HCT116 (cell line): ENCODE data around the gene SNUPN. TPM values are rescaled to one million over a fixed set of nuclear protein-coding genes. Genes with fewer than 3 reads are reported as not detected.

ENCODE experiments used
- ATAC-seq: fragments of 200-7000 bp; cut with Tn5 transposase; 2 replicates; pipeline ENCODE4 v1.9.1; 2020; ENCODE audit warnings: mild to moderate bottlenecking, moderate library complexity
- BruUV-seq: library from RNA; stranded (reverse); fragments of 400-500 nt; replicated peaks from 2 replicates; lab custom pipeline; 2021; lab: Mats Ljungman, UMichigan
- CTCF ChIA-PET: fragments of 300-600 bp; sonication (Branson Sonifier 250); formaldehyde crosslinking; loops from one replicate; lab custom pipeline; 2021; ENCODE audit warnings: antibody characterized with exemption; lab: Charles Lee
- POLR2A ChIA-PET: fragments of 300-600, 350-600 bp; sonication (Branson Sonifier 250); formaldehyde crosslinking; loops from one replicate; lab custom pipeline; 2021; ENCODE audit warnings: antibody characterized with exemption; lab: Charles Lee
- RAD21 ChIA-PET, 2 experiments: fragments of 300-600 bp; sonication (Branson Sonifier 250); formaldehyde crosslinking; loops; one replicate each; lab custom pipeline; 2023; ENCODE audit warnings: low total read pairs in 2 of 2; ENCODE audit not compliant: uncharacterized antibody in 2 of 2, unreplicated experiment in 2 of 2, low non-redundant PET in 1 of 2; lab: Charles Lee
- DNase-seq: peaks from one replicate; pipeline ENCODE4 v3.0.0-alpha.2; 2010; ENCODE audit warnings: low read depth, low spot score
- H2AFZ ChIP-seq: fragments of 200-600 bp; shearing (Covaris generic), sonication (generic); 2 replicates; pipeline ENCODE4 v1.6.1; 2017; ENCODE audit warnings: low read depth, mixed run types, mixed read lengths, antibody characterized with exemption, low read length; ENCODE audit not compliant: poor library complexity, severe bottlenecking
- H3K27ac ChIP-seq: 2 replicates; pipeline ENCODE4 v1.5.1; 2012; ENCODE audit warnings: low read depth, low read length
- H3K27me3 ChIP-seq: fragments of 200-600 bp; sonication (generic); 2 replicates; pipeline ENCODE4 v1.6.1; 2016; ENCODE audit warnings: mixed run types, low read length, mixed read lengths; ENCODE audit not compliant: insufficient read depth
- H3K36me3 ChIP-seq, 2 experiments: fragments of 200-500 bp in 1 of 2; fragments of 200-600 bp in 1 of 2; sonication (Bioruptor generic) in 1 of 2; sonication (generic) in 1 of 2; 2 replicates each; pipeline versions ENCODE4 v1.5.1 to v1.6.1; 2014 to 2016; ENCODE audit warnings: low read length in 2 of 2, inconsistent platforms in 1 of 2, mixed read lengths in 1 of 2, mixed run types in 1 of 2; ENCODE audit not compliant: insufficient read depth in 2 of 2, control insufficient read depth in 1 of 2
- H3K4me1 ChIP-seq, 2 experiments: fragments of 200-600 bp in 1 of 2; sonication (generic) in 1 of 2; 2 replicates each; pipeline versions ENCODE4 v1.5.1 to v1.6.1; 2012 to 2017; ENCODE audit warnings: low read length in 2 of 2, inconsistent platforms in 1 of 2, mild to moderate bottlenecking in 1 of 2, mixed read lengths in 1 of 2, mixed run types in 1 of 2, moderate library complexity in 1 of 2; ENCODE audit not compliant: insufficient read depth in 2 of 2, control insufficient read depth in 1 of 2
- H3K4me2 ChIP-seq: fragments of 200-600 bp; sonication (generic); 2 replicates; pipeline ENCODE4 v1.6.1; 2017; ENCODE audit warnings: mixed run types, low read length, mixed read lengths
- H3K4me3 ChIP-seq, 2 experiments: fragments of 200-600 bp in 1 of 2; sonication (generic) in 1 of 2; replicated peaks in 1 of 2; 2 replicates each; pipeline ENCODE4 v1.5.1; 2011 to 2016; ENCODE audit warnings: low read length in 2 of 2, control low read depth in 1 of 2, low read depth in 1 of 2, mild to moderate bottlenecking in 1 of 2, mixed read lengths in 1 of 2, mixed run types in 1 of 2
- H3K79me2 ChIP-seq: fragments of 200-600 bp; sonication (generic); 2 replicates; pipeline ENCODE4 v1.6.1; 2017; ENCODE audit warnings: mild to moderate bottlenecking, mixed run types, low read length, moderate library complexity, mixed read lengths; ENCODE audit not compliant: insufficient read depth
- H3K9ac ChIP-seq: fragments of 200-600 bp; sonication (generic); 2 replicates; pipeline ENCODE4 v1.6.1; 2016; ENCODE audit warnings: low read length, mixed read lengths
- H3K9me2 ChIP-seq: fragments of 200-600 bp; sonication (generic), shearing (Covaris generic); 2 replicates; pipeline ENCODE4 v1.6.1; 2017; ENCODE audit warnings: mixed run types, mild to moderate bottlenecking, moderate library complexity; ENCODE audit not compliant: insufficient read depth
- H3K9me3 ChIP-seq, 2 experiments: fragments of 200-500 bp in 1 of 2; fragments of 200-600 bp in 1 of 2; sonication (Bioruptor generic) in 1 of 2; sonication (generic) in 1 of 2; 2 replicates each; pipeline ENCODE4 v1.6.1; 2014 to 2017; ENCODE audit warnings: low read length in 2 of 2, mixed read lengths in 2 of 2, inconsistent platforms in 1 of 2, low read depth in 1 of 2, mild to moderate bottlenecking in 1 of 2, mixed run types in 1 of 2, moderate library complexity in 1 of 2; ENCODE audit not compliant: control insufficient read depth in 1 of 2, insufficient read depth in 1 of 2
- H4K20me1 ChIP-seq: fragments of 200-600 bp; sonication (generic), shearing (Covaris generic); 2 replicates; pipeline ENCODE4 v1.6.1; 2017; ENCODE audit warnings: mixed run types, mild to moderate bottlenecking, moderate library complexity; ENCODE audit not compliant: insufficient read depth
- ATF3 ChIP-seq: IDR thresholded peaks from 2 replicates; pipeline ENCODE4 v1.6.1; 2012
- CBX3 ChIP-seq: IDR thresholded peaks from 2 replicates; pipeline ENCODE4 v1.6.1; 2012; ENCODE audit warnings: low read depth
- CTCF ChIP-seq, 3 experiments: fragments of 200-600 bp in 1 of 3; sonication (generic) in 1 of 3; IDR thresholded peaks in 2 of 3; conservative IDR thresholded peaks in 1 of 3; 2 replicates each; pipeline ENCODE4 v1.5.1; 2012 to 2017; ENCODE audit warnings: low read depth in 2 of 3, low read length in 2 of 3, antibody characterized with exemption in 1 of 3, borderline replicate concordance in 1 of 3, control low read depth in 1 of 3, mild to moderate bottlenecking in 1 of 3, mixed read lengths in 1 of 3, mixed run types in 1 of 3, moderate library complexity in 1 of 3; ENCODE audit not compliant: insufficient read depth in 1 of 3
- EGR1 ChIP-seq: IDR thresholded peaks from 2 replicates; pipeline ENCODE4 v1.6.1; 2012; ENCODE audit warnings: low read depth
- EZH2 ChIP-seq: fragments of 200-600 bp; sonication (generic); IDR thresholded peaks from 2 replicates; pipeline ENCODE4 v1.6.1; 2017; ENCODE audit warnings: antibody characterized with exemption, mixed run types
- JUND ChIP-seq: IDR thresholded peaks from 2 replicates; pipeline ENCODE4 v1.6.1; 2012
- MAX ChIP-seq: IDR thresholded peaks from 2 replicates; pipeline ENCODE4 v1.6.1; 2012
- POLR2A ChIP-seq: IDR thresholded peaks from 2 replicates; pipeline ENCODE4 v1.7.0; 2011; ENCODE audit warnings: borderline replicate concordance; ENCODE audit not compliant: insufficient read depth, insufficient read length; ENCODE audit errors: extremely low read depth
- SP1 ChIP-seq: IDR thresholded peaks from 2 replicates; pipeline ENCODE4 v1.6.1; 2012; ENCODE audit warnings: low read depth
- intact Hi-C: fragments of 100-400 bp; cut with micrococcal nuclease; formaldehyde crosslinking; loops from 2 replicates; pipeline ENCODE4 v1.10.0; 2022
- total RNA-seq: library from RNA; stranded (reverse); gene quantifications from one replicate; pipeline ENCODE4 v1.2.1, GENCODE V29; 2021; ENCODE audit not compliant: unreplicated experiment

Gene SNUPN
- total RNA-seq, 1 experiment from 2014 or later = 29.8 TPM

GRCh38 chr15:75663931-75664421 lies 38.5 kb upstream of the SNUPN start:
- no TSS peak for BruUV-seq
- no peaks in the 10 kb centered on the region for H3K36me3 ChIP-seq
- H3K9me2 ChIP-seq = no peaks in the 10 kb centered on the region
- H3K27ac ChIP-seq = no peak overlapping the region; the same call in 1 of the 2 replicates
- H3K4me1 ChIP-seq = peaks cover 53 to 82% of the 10 kb centered on the region in 2 experiments
- H3K9me3 ChIP-seq = no peaks in the 10 kb centered on the region
- ChIA-PET RAD21 (no interaction called here), POLR2A (no interaction called here), CTCF (no interaction called here)
- H3K79me2 ChIP-seq = no peaks in the 10 kb centered on the region
- ATAC-seq = no peak
- H3K27me3 ChIP-seq = no peaks in the 10 kb centered on the region
- no peak overlapping the region for H3K4me2 ChIP-seq
- no peak overlapping the region for H3K4me3 ChIP-seq
- no peak overlapping the region for H3K9ac ChIP-seq
- no peak for DNase-seq
- TF ChIP-seq CTCF (IDR thresholded peaks at IDR 0.05 in 2 of 3, conservative IDR thresholded peaks at IDR 0.05 in 1 of 3; ENCODE audit: borderline replicate concordance in 1 of 3, insufficient read depth in 1 of 3, low read depth in 2 of 3, low read length in 2 of 3) = no peak
- TF ChIP-seq CBX3 = no peak
- no peak for TF ChIP-seq JUND
- no peak for TF ChIP-seq MAX
- TF ChIP-seq EZH2 = no peak
- TF ChIP-seq POLR2A = no peak
- TF ChIP-seq SP1 = no peak
- no peak for TF ChIP-seq EGR1
- no peak for TF ChIP-seq ATF3
- H2AFZ ChIP-seq = no peak overlapping the region
- H4K20me1 ChIP-seq = no peaks in the 10 kb centered on the region
- intact Hi-C loops = no loop called here
